GM19467 (cell line): Measurements from ENCODE around the gene MSI2.

Experiments
- ATAC-seq: cut with Tn5 transposase; IDR thresholded peaks from one replicate; pipeline ENCODE4 v1.9.1; 2021; ENCODE audit warnings: mild to moderate bottlenecking, moderate library complexity; ENCODE audit not compliant: unreplicated experiment

MSI2 gene

DNA sequence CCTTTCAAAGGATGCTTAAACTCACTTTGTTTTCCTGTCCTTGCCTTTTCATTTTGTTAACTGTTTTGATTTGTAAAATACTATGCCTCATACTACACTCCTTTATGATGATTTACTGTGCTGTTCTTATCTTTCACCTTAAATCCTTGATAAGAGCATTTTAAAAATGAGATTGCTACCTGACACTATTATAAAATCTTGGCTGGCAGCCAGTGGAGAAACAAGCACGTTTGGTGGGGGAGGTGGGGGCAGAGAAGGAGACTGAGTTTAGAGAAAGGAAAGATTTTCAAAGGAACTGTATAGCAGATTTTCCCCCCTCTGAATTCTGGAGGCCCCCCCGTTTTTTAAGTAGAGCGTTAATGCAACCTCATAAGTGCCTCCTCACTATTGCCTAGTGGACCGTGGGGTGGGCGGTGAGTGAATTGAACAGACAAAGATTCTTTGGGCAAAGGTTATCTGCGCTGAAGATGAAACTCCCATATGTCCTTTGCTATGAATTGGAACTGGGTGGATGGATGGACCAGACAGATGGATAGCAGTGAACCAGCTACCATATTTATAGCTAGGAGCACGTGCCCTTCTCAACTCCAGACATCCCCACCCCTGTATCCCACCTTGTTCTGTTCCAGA lies 288.6 kb downstream of the MSI2 start:
- no peak for ATAC-seq

DNA sequence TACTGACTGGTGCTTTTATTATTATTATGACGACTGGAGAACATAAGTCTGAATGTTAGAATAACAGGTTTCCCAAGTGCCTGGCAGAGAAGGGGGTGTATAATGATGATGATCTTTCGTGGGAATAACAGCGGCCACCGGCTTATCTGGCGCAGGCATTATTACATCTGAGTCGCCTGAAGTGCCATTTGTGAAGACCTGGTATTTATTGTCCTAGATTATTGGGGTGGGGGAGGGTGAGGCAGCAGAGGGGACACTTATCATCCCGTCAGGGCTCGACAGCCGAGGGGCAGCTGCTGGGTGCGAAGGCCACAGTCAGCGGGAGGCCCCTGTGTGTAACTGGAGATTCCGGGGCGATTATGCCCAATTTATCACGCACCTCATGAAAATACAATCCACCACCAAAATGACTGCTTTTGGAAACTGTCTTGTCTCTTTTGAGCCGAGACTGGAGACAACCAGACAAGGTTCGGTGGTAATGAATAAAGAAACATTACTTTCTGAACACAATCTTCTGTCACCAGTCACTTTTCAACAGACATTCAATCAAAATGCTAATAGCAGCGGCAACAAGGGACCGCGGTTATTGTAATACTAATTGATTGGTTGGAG lies 289.5 kb downstream of the MSI2 start:
- ATAC-seq = no peak

- no peak for ATAC-seq
Measured at GRCh38 chr17:57548421-57549410, 292.4 kb downstream of the MSI2 start.

DNA sequence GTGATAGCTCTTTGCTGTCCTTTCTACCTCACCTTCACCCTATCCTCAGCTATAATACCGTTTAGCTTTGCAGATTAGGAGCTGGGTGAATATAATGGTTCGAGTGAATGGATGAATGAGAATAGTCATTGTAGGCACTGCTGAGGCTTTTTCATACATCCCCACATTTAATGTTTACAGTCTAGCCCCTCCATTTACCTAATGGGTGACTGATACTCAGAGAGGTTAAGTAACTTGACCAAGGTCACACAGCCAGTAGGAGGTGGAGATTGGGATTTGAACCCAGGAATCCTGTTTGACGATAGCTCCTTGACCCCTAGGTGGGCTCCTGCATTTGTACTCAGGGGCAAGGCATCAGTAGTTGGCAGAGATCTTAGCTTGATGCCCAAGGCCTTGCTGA lies 293.1 kb downstream of the MSI2 start:
- no peak for ATAC-seq

GRCh38 chr17:57550016-57550415 lies 293.7 kb downstream of the MSI2 start:
- no peak for ATAC-seq

GRCh38 chr17:57550668-57551315 lies 294.5 kb downstream of the MSI2 start:
- no peak for ATAC-seq

DNA sequence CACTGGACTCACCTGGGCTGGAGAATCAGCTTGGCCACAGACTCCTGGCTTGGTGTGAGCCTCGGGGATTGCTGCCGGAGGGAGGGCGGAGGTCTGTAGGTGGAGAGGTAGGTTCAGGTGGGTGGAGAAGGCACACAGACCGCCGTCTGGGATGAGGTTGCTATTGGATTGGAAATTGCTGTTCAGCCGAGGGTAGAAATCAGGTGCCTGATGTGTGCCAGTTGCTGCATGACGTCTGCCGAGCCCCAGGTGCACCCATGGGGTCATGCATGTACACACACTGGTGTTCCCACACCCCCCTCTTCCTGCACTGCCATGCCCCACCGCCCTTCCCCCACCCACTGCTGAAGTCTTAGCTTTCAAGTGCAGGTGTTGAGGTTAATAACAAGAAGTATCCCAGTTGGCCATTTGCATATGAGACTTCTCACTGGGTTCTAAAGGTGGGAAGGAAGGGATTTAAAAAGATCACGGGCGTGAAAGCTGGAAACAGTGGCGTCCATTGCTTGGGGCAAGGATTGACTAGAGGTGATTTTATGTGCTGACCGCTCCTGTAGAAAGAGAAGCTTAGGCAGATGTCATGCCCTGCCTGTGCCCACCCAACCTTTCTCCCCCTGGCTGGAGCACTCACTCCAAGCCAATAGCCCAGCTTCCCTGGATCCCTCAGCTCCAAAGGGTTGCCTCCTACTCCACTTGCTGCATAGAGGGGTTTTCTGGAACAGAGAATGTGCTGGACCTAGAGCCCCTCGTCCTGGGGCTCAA lies 295.2 kb downstream of the MSI2 start:
- peak; percentile 56 for ATAC-seq

DNA sequence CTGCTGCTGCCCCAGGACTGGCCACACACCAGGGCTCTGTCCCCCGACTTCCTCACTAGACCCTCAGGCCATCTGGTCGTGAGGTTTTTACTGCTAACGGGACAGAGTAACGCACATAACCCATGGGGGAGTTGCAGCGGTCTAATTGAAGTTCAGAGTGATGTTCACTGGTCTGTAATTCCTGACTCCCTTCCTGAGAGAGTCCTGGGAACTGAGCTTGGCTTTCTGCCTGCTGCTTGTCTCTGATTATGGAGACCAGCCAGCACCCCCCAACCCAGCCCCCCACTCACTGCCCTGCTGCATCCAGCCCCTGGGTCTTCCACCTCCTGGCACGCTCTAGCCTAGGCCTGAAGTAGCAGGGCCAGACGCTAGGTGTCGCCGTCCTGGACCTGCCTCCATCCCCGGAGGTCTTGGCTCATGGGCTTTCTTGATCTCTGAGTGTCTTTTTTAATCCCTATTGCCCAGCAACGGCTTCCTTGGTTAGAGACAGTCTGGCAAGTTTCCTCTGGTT lies 295.8 kb downstream of the MSI2 start:
- no peak for ATAC-seq

- ATAC-seq = no peak
Measured at GRCh38 chr17:57553526-57553925, 297.2 kb downstream of the MSI2 start.

DNA sequence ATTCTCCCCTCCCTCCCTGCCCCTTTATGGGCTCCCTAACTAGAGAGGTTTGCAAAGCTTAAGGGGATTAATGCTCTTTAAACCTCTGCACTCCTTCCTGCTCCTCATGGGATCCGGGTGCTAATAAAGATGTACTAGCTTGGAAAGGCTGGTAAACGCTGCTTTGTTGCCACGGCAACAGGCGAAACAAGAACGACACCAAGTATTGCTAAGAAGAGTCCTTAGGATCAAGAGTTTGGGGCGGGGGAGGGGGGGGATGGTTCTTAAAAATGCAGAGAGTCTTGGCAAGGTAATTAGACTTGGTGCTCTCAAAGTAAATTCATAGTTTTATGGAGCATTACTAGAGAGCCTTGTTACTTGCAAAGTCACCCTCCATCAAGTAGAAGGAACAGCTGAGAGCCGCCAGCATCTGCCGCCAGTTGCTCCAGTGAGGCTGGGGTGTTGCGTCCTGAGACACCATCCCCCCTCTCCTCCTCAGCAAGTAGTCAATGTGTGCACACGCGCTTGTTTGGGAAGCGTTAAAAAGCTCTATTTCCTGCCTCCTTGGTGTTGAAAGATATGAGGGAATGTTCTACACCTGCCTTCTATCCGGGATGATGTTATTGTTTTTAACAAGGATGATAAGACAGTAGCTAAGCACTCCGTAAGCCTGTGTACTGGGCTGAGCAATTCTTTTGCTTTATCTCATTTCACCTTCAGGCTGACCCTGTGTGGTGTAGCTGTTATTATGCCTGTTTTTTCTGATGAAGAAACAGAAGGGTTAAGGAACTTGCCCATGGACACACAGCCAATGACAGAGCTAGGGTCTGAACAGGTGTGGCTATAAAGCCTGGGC lies 297.9 kb downstream of the MSI2 start:
- ATAC-seq = no peak

GRCh38 chr17:57554826-57555635 lies 298.7 kb downstream of the MSI2 start:
- ATAC-seq = no peak

GRCh38 chr17:57555636-57556175 lies 299.4 kb downstream of the MSI2 start:
- no peak for ATAC-seq

GRCh38 chr17:57556320-57556719 lies 300.0 kb downstream of the MSI2 start:
- ATAC-seq = no peak

GRCh38 chr17:57556977-57557376 lies 300.7 kb downstream of the MSI2 start:
- ATAC-seq = no peak

GRCh38 chr17:57557416-57557815 lies 301.1 kb downstream of the MSI2 start:
- ATAC-seq = no peak

GRCh38 chr17:57557834-57558681 lies 301.7 kb downstream of the MSI2 start:
- no peak for ATAC-seq

DNA sequence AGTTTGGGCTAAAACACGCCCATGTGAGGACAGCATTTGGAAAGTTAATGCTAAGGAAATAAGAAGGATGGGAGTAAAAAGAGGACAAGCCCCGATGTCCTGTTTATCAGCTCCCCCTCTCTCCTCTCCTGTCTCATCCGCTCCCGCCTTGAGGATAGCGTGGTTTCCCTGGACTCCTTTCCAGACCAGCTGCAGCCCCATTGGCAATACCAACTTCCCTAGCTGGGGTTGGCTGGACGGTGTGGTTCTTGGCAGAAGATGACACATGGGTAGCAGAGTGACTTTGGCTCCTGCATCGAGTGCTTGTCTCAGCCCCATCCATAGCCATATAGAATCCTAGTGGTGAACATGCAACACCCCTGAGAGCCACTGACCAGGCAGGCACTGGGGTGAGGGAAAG lies 302.9 kb downstream of the MSI2 start:
- no peak for ATAC-seq
